ENCODE data around the gene CYTH4.

CYTH4 gene

DNA sequence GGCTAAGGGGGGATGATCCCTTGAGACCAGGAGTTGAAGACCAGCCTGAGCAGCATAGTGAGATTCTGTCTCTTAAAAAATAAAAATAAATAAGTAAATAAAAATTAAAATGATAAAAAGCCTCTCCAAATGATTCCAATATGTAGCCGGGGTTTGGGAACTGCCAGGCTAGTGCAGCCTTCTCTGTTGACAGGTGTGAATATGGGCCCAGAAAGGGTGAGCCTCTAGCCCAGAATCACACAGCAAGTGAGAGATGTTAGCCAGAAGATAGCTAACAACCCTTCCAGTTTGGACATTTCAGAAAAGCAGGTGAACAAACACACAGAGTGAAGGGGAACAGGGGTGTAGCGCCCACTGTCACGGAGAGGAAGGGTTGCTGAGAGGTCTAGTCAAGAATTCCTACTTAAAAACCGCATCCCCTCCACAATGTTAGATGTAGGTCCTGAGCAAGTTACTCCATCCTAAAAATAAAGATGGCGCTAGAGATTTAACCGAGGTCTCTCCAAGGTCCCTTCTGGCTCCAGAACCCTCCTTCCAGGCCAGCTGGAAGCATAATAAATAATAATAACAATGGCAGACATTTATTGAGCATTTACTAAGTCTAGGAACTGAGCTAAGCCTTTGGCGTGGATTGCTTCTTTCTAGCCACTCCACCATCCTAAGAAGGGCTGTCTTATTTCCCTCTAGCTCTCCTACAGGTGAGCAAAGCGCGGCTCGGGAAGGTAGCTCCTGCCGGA is 51.6 kb downstream of the CYTH4 start:
- DNase-seq, result no peak

DNA sequence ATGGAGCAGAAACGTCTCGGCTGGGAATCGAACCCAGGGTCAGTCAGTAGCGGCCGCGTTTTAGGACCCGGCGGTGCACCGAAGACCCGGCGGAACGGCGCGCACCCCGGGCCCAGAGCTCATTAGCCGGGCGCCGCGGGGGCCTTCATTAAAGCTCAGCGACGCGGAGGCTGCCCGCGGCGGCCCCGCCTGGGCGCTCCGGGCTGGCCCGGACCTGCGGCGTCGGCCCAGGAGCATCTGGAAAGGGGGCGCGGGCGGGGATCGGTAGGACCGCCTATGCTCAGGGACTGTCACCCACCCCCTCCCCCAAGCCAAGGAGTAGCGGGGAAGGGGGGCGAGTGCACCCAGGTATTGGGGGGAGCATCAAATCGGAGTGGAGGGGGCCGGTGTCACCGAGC is 52.2 kb downstream of the CYTH4 start:
- Histone ChIP-seq H3K9me3 (ENCODE audit: control extremely low read depth in 1 of 5, control insufficient read depth in 4 of 5, insufficient read depth in 2 of 5, low read depth in 1 of 5, low read length in 4 of 5) (no peaks in the 10 kb centered on the region), H3K4me1 (ENCODE audit: control extremely low read depth in 1 of 4, control insufficient read depth in 4 of 4, insufficient read depth in 4 of 4, low read length in 3 of 4) (peaks cover 0 to 9% (median 5%) of the 10 kb centered on the region in 4 experiments), H3K4me3 (ENCODE audit: control insufficient read depth in 1 of 7, extremely low read depth in 1 of 7, insufficient read depth in 4 of 7, low read depth in 2 of 7, low read length in 6 of 7) (no peak overlapping the region), H3K27me3 (replicated peaks in 2 of 5; ENCODE audit: control insufficient read depth in 4 of 5, insufficient read depth in 5 of 5, low read length in 4 of 5) (peaks cover 6 to 61% (median 29%) of the 10 kb centered on the region in 5 experiments), H3K36me3 (ENCODE audit: control insufficient read depth in 4 of 4, insufficient read depth in 4 of 4, low read length in 3 of 4) (no peaks in the 10 kb centered on the region), H3K27ac (ENCODE audit: insufficient read depth in 1 of 2, low read depth in 1 of 2, low read length in 2 of 2, poor library complexity in 1 of 2, severe bottlenecking in 2 of 2) (no peak overlapping the region)
- WGBS (ENCODE audit: insufficient coverage), result 3% methylated on average over 25 of the region's 42 CpGs
- DNase-seq, result no peak
- POLR2A ChIA-PET, result no interaction called here
- CTCF ChIA-PET, result interaction anchor here (1.2 to 7.1 kb wide), 3 partner anchors 17 to 95 kb away, joined by 4 to 32 read pairs (median 10); no protein-coding TSS in a partner anchor

More for the DNA sequence above, 51.6 kb downstream of the CYTH4 start:
- Histone ChIP-seq H3K27me3 (replicated peaks in 2 of 5; ENCODE audit: control insufficient read depth in 4 of 5, insufficient read depth in 5 of 5, low read length in 4 of 5) (peaks cover 6 to 67% (median 29%) of the 10 kb centered on the region in 5 experiments), H3K27ac (ENCODE audit: insufficient read depth in 1 of 2, low read depth in 1 of 2, low read length in 2 of 2, poor library complexity in 1 of 2, severe bottlenecking in 2 of 2) (no peak overlapping the region), H3K36me3 (ENCODE audit: control insufficient read depth in 4 of 4, insufficient read depth in 4 of 4, low read length in 3 of 4) (no peaks in the 10 kb centered on the region), H3K4me3 (ENCODE audit: control insufficient read depth in 1 of 7, extremely low read depth in 1 of 7, insufficient read depth in 4 of 7, low read depth in 2 of 7, low read length in 6 of 7) (no peak overlapping the region), H3K4me1 (ENCODE audit: control extremely low read depth in 1 of 4, control insufficient read depth in 4 of 4, insufficient read depth in 4 of 4, low read length in 3 of 4) (peaks cover 0 to 9% (median 5%) of the 10 kb centered on the region in 4 experiments), H3K9me3 (ENCODE audit: control extremely low read depth in 1 of 5, control insufficient read depth in 4 of 5, insufficient read depth in 2 of 5, low read depth in 1 of 5, low read length in 4 of 5) (no peaks in the 10 kb centered on the region)
- WGBS (ENCODE audit: insufficient coverage), result 21% methylated on average over 8 of the region's 11 CpGs
- CTCF ChIA-PET, result interaction anchor here (1.2 to 7.1 kb wide), 4 partner anchors 10 to 95 kb away, joined by 4 to 32 read pairs (median 8); no protein-coding TSS in a partner anchor
- POLR2A ChIA-PET, result no interaction called here

DNA sequence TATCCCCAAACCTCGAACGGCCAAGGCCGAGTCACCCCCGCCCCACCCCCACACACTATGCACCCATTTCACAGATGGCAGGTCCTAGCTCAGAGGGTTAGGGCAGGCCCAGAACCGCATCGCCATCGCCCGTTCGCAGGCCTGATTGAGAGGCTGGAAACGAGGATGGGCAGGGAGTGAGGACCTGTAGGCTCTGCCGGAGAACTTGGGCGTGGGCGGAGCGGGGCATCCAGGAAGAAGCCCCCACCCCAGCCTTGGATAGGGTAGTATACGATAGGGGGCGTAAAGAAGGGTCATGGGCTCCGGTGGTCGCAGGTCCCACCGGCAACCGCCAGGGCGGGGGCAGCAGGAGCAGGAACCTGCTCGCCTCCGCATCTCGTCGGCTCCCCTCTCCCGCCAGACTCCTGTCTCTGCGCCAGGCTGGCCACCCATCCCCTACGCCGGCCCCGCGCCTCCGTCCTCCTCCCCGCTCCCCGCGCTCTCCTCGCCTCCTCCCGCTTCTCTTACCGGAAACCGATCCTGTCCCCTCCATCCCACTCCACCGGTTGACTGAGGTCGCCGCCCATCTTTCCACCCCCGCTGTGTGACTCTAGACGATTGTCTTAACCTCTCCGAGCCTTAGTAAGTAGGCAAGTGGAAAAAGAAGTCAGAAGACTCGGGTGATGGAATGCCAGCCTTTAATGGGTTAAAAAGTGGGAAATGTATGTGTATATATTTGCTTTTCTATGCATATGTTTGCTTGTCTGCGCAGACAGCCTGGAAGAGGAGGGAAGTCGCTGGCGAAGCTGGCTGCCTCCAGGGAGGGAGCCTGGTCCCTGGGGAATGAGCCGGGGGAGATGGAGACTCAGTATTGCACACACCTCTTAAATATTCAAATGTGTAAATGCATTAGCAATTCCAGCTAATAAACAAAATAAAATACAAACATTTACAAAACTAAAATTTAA is 52.8 kb downstream of the CYTH4 start:
- peaks cover 0 to 9% (median 5%) of the 10 kb centered on the region in 4 experiments for H3K4me1 ChIP-seq (ENCODE audit: control extremely low read depth in 1 of 4, control insufficient read depth in 4 of 4, insufficient read depth in 4 of 4, low read length in 3 of 4)
- CTCF ChIA-PET, result interaction anchor here (1.2 to 7.1 kb wide), 4 partner anchors 18 to 94 kb away, joined by 4 to 32 read pairs (median 10); no protein-coding TSS in a partner anchor
- POLR2A ChIA-PET, result no interaction called here
- no peak for DNase-seq
- no peaks in the 10 kb centered on the region for H3K9me3 ChIP-seq (ENCODE audit: control extremely low read depth in 1 of 5, control insufficient read depth in 4 of 5, insufficient read depth in 2 of 5, low read depth in 1 of 5, low read length in 4 of 5)
- WGBS (ENCODE audit: insufficient coverage), result 6% methylated on average over 38 of the region's 50 CpGs
- H3K4me3 ChIP-seq (ENCODE audit: control insufficient read depth in 1 of 7, extremely low read depth in 1 of 7, insufficient read depth in 4 of 7, low read depth in 2 of 7, low read length in 6 of 7), result no peak overlapping the region
- peaks cover 6 to 62% (median 29%) of the 10 kb centered on the region in 5 experiments for H3K27me3 ChIP-seq (replicated peaks in 2 of 5; ENCODE audit: control insufficient read depth in 4 of 5, insufficient read depth in 5 of 5, low read length in 4 of 5)
- H3K36me3 ChIP-seq (ENCODE audit: control insufficient read depth in 4 of 4, insufficient read depth in 4 of 4, low read length in 3 of 4), result no peaks in the 10 kb centered on the region
- H3K27ac ChIP-seq (ENCODE audit: insufficient read depth in 1 of 2, low read depth in 1 of 2, low read length in 2 of 2, poor library complexity in 1 of 2, severe bottlenecking in 2 of 2), result no peak overlapping the region

DNA sequence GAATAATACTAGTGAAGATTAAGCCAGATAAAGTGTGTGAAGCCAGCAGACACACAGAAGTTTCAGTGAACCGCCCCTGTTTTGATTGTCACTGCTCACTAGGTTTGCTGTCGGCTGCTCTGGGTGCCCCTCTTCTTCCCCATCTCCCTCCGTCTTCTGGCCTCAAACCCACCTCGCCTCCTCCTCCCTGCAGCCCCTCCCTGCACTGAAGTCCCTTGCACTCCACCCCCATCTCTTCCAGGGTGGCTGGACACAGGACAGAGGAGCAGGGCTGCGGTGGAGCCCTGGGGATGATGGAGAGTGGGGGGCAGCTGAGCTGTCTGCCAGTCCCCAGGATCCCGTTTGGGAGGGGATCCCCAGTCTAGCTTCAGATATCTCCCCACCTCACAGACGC is 53.5 kb downstream of the CYTH4 start:
- ChIA-PET POLR2A (no interaction called here), CTCF (interaction anchor here (3.2 kb wide), 1 partner anchor 94 kb away, joined by 10 read pairs; no protein-coding TSS in a partner anchor)
- Histone ChIP-seq H3K9me3 (ENCODE audit: control extremely low read depth in 1 of 5, control insufficient read depth in 4 of 5, insufficient read depth in 2 of 5, low read depth in 1 of 5, low read length in 4 of 5) (no peaks in the 10 kb centered on the region), H3K4me3 (ENCODE audit: control insufficient read depth in 1 of 7, extremely low read depth in 1 of 7, insufficient read depth in 4 of 7, low read depth in 2 of 7, low read length in 6 of 7) (no peak overlapping the region), H3K27me3 (replicated peaks in 2 of 5; ENCODE audit: control insufficient read depth in 4 of 5, insufficient read depth in 5 of 5, low read length in 4 of 5) (peaks cover 6 to 67% (median 29%) of the 10 kb centered on the region in 5 experiments), H3K4me1 (ENCODE audit: control extremely low read depth in 1 of 4, control insufficient read depth in 4 of 4, insufficient read depth in 4 of 4, low read length in 3 of 4) (peaks cover 0 to 9% (median 5%) of the 10 kb centered on the region in 4 experiments), H3K36me3 (ENCODE audit: control insufficient read depth in 4 of 4, insufficient read depth in 4 of 4, low read length in 3 of 4) (no peaks in the 10 kb centered on the region), H3K27ac (ENCODE audit: insufficient read depth in 1 of 2, low read depth in 1 of 2, low read length in 2 of 2, poor library complexity in 1 of 2, severe bottlenecking in 2 of 2) (no peak overlapping the region)
- 56% methylated on average over 4 of the region's 7 CpGs for WGBS (ENCODE audit: insufficient coverage)
- DNase-seq, result no peak

DNA sequence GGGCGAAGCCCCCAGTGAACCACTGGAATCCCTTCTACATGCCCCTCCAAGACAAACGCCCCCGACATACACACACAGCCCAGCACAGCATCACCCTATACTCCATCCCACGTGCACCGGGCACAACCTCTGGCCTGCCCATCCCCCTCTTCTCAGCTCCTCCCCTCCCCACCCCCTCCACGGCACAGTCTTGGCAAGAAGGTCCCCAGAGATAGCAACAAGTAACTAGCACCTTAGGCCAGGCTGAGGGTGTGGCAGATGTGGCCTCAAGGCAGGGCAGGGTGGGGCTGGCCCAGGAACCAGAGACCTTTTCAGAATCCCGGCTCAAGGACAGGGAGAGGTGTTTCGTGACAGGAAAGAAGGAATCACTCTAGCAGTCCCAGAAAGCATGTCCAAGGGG is 54.3 kb downstream of the CYTH4 start:
- H3K4me1 ChIP-seq (ENCODE audit: control extremely low read depth in 1 of 4, control insufficient read depth in 4 of 4, insufficient read depth in 4 of 4, low read length in 3 of 4), result peaks cover 0 to 7% (median 5%) of the 10 kb centered on the region in 4 experiments
- POLR2A ChIA-PET, result no interaction called here
- H3K27me3 ChIP-seq (replicated peaks in 2 of 5; ENCODE audit: control insufficient read depth in 4 of 5, insufficient read depth in 5 of 5, low read length in 4 of 5), result peaks cover 6 to 67% (median 29%) of the 10 kb centered on the region in 5 experiments
- 92% methylated on average over 6 of the region's 8 CpGs for WGBS (ENCODE audit: insufficient coverage)
- H3K4me3 ChIP-seq (ENCODE audit: control insufficient read depth in 1 of 7, extremely low read depth in 1 of 7, insufficient read depth in 4 of 7, low read depth in 2 of 7, low read length in 6 of 7), result no peak overlapping the region
- no peaks in the 10 kb centered on the region for H3K9me3 ChIP-seq (ENCODE audit: control extremely low read depth in 1 of 5, control insufficient read depth in 4 of 5, insufficient read depth in 2 of 5, low read depth in 1 of 5, low read length in 4 of 5)
- H3K36me3 ChIP-seq (ENCODE audit: control insufficient read depth in 4 of 4, insufficient read depth in 4 of 4, low read length in 3 of 4), result no peaks in the 10 kb centered on the region
- no peak overlapping the region for H3K27ac ChIP-seq (ENCODE audit: insufficient read depth in 1 of 2, low read depth in 1 of 2, low read length in 2 of 2, poor library complexity in 1 of 2, severe bottlenecking in 2 of 2)
- no peak for DNase-seq
- CTCF ChIA-PET, result interaction anchor here (3.2 kb wide), 1 partner anchor 93 kb away, joined by 10 read pairs; no protein-coding TSS in a partner anchor

DNA sequence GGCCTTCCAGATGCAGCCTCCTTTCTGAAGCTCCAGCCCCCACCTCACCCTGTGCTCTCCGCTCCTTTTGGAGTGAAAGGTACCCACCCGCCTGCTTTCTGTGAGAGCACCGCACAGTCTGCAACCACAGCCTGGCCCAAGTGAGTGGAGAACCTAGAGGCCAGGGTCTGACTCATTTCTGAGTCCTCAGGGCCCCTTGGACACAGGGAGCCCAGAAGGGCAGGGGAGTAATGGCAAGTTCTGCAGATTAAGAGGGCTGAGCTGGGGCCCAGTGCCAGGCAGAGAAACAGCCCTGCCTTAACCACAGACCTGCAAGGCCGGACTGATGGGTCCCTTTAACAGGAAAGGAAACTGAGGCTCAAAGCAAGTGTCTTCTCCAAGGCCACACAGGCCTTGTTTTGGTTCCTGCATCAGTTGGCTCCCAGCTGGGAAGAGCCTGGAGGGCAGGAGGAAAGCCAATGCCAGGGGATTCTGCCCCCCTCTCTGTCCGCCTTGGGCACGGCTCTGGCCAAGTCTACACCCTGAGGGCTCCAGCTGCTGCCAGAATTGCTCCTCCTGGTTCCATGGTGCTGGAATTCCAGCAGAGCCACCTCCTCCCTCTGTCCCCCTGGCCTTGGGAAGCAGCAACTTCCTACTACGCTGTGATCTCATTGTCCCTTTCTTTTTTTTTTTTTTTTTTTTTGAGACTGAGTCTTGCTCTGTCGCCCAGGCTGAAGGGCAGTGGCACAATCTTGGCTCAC is 55.1 kb downstream of the CYTH4 start:
- H3K27me3 ChIP-seq (replicated peaks in 2 of 5; ENCODE audit: control insufficient read depth in 4 of 5, insufficient read depth in 5 of 5, low read length in 4 of 5), result peaks cover 6 to 63% (median 28%) of the 10 kb centered on the region in 5 experiments
- WGBS (ENCODE audit: insufficient coverage), result 94% methylated on average over 5 of the region's 8 CpGs
- H3K36me3 ChIP-seq (ENCODE audit: control insufficient read depth in 4 of 4, insufficient read depth in 4 of 4, low read length in 3 of 4), result no peaks in the 10 kb centered on the region
- ChIA-PET CTCF (interaction anchor here (1.0 to 3.2 kb wide), 2 partner anchors 9 to 92 kb away, joined by 3 to 10 read pairs; no protein-coding TSS in a partner anchor), POLR2A (no interaction called here)
- no peaks in the 10 kb centered on the region for H3K9me3 ChIP-seq (ENCODE audit: control extremely low read depth in 1 of 5, control insufficient read depth in 4 of 5, insufficient read depth in 2 of 5, low read depth in 1 of 5, low read length in 4 of 5)
- DNase-seq, result no peak
- no peak overlapping the region for H3K27ac ChIP-seq (ENCODE audit: insufficient read depth in 1 of 2, low read depth in 1 of 2, low read length in 2 of 2, poor library complexity in 1 of 2, severe bottlenecking in 2 of 2)
- peaks cover 0 to 7% (median 2%) of the 10 kb centered on the region in 4 experiments for H3K4me1 ChIP-seq (ENCODE audit: control extremely low read depth in 1 of 4, control insufficient read depth in 4 of 4, insufficient read depth in 4 of 4, low read length in 3 of 4)
- H3K4me3 ChIP-seq (ENCODE audit: control insufficient read depth in 1 of 7, extremely low read depth in 1 of 7, insufficient read depth in 4 of 7, low read depth in 2 of 7, low read length in 6 of 7), result no peak overlapping the region
